Tibial nerve (tissue), 4 donors: ENCODE measurements around the gene ATP5F1D. TPM values are rescaled to one million over a fixed set of nuclear protein-coding genes. Genes with fewer than 3 reads are reported as not detected.

Experiments
- DNase-seq, 2 donors: peaks; one replicate each; pipeline ENCODE4 v3.0.0-alpha.2; 2019; ENCODE audit warnings: low spot score in 2 of 2
- H3K27ac ChIP-seq, 4 donors: fragments of 200-600 bp; sonication (generic) in 3 of 4; one replicate each; pipeline ENCODE4 v1.5.1; 2017 to 2019; ENCODE audit warnings: mild to moderate bottlenecking in 1 of 4
- H3K27me3 ChIP-seq, 2 donors: fragments of 200-600 bp; sonication (generic) in 1 of 2; one replicate each; pipeline versions ENCODE4 v1.5.1 to v1.6.0; 2017 to 2019
- H3K36me3 ChIP-seq, 3 donors: fragments of 200-600 bp; sonication (generic); one replicate each; pipeline ENCODE4 v1.5.1; 2018 to 2019
- H3K4me1 ChIP-seq, 4 donors: fragments of 200-600 bp; sonication (generic) in 3 of 4; one replicate each; pipeline ENCODE4 v1.5.1; 2017 to 2019
- H3K4me3 ChIP-seq, 4 donors: fragments of 200-600 bp; sonication (generic) in 3 of 4; one replicate each; pipeline ENCODE4 v1.5.1; 2017 to 2019; ENCODE audit warnings: mild to moderate bottlenecking in 1 of 4, moderate library complexity in 1 of 4
- H3K9me3 ChIP-seq, 4 donors: fragments of 200-600 bp; sonication (generic) in 3 of 4; one replicate each; pipeline ENCODE4 v1.5.1; 2017 to 2019
- CTCF ChIP-seq, 5 experiments: fragments of 200-600 bp in 3 of 5; fragments of 450-650 bp in 2 of 5; sonication (generic) in 3 of 5; IDR thresholded peaks; one replicate each; pipeline ENCODE4 v1.5.1; 2016 to 2019; ENCODE audit warnings: antibody characterized with exemption in 5 of 5, mild to moderate bottlenecking in 3 of 5, moderate library complexity in 2 of 5
- EP300 ChIP-seq, 2 donors: sonication (generic); formaldehyde crosslinking; IDR thresholded peaks; one replicate each; pipeline ENCODE4 v1.6.1; 2017; ENCODE audit warnings: antibody characterized with exemption in 2 of 2, mild to moderate bottlenecking in 1 of 2
- POLR2A ChIP-seq, 2 donors: fragments of 450-650 bp; IDR thresholded peaks; one replicate each; pipeline ENCODE4 v1.6.1; 2017; ENCODE audit warnings: antibody characterized with exemption in 2 of 2, mild to moderate bottlenecking in 2 of 2, moderate library complexity in 2 of 2
- WGBS, 2 donors: methylation state at CpG; one replicate each; pipeline ENCODE4 v1.1.5; 2018; 5-methylcytosine and 5-hydroxymethylcytosine counted together
- total RNA-seq, 4 donors: library from RNA; depleted of rRNA; stranded (reverse); fragments of >200 nt; gene quantifications; one replicate each; pipeline ENCODE4 v1.1.0, GENCODE V29; 2016

The ATP5F1D gene
- total RNA-seq, 4 donors from 2014 or later: 67.5 to 140 (median 127) TPM

- TF ChIP-seq EP300 (IDR thresholded peaks at IDR 0.05) (no peak), CTCF (IDR thresholded peaks at IDR 0.05) (no peak), POLR2A (IDR thresholded peaks at IDR 0.05) (no peak)
- WGBS, 2 donors: 88 to 93% methylated on average over 30 to 34 of the region's 45 CpGs
- Histone ChIP-seq H3K36me3 (peaks cover 0 to 13% (median 0%) of the 10 kb centered on the region in 3 donors), H3K4me1 (peaks cover 0 to 51% (median 22%) of the 10 kb centered on the region in 4 donors), H3K27me3 (no peaks in the 10 kb centered on the region), H3K27ac (no peak overlapping the region), H3K9me3 (no peaks in the 10 kb centered on the region), H3K4me3 (no peak overlapping the region)
- DNase-seq: no peak
Measured at GRCh38 chr19:1234051-1234954, 7.2 kb upstream of the ATP5F1D start.

DNA sequence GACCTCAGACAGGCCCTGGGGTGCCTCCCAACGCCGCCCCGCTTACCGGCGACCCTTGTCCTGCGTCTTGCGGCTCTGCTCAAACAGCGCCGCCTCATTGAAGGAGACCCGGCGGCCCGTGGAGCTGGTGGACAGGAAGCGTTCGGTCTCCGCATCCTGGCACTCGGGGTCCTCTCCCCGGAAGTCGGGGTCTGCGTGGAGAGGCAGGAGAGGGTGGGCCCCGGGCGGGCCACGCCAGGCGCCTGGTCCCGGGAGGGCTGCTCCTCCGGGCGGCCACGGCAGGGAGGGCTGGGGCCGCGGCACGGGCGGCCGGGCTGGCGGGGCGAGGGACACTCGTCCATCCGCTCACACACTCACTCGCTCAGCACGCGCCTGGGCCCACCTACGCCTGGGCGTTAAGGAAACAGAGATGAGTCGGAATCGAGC is 6.6 kb upstream of the ATP5F1D start:
- no peak for DNase-seq
- peaks cover 0 to 57% (median 24%) of the 10 kb centered on the region in 4 donors for H3K4me1 ChIP-seq
- H3K27ac ChIP-seq: no peak overlapping the region
- H3K4me3 ChIP-seq: no peak overlapping the region
- no peaks in the 10 kb centered on the region for H3K27me3 ChIP-seq
- no peaks in the 10 kb centered on the region for H3K9me3 ChIP-seq
- peaks cover 0 to 13% (median 0%) of the 10 kb centered on the region in 3 donors for H3K36me3 ChIP-seq
- TF ChIP-seq POLR2A (IDR thresholded peaks at IDR 0.05) (no peak), EP300 (IDR thresholded peaks at IDR 0.05) (no peak), CTCF (IDR thresholded peaks at IDR 0.05) (no peak)
- 92 to 93% methylated on average over 38 to 42 of the region's 43 CpGs for WGBS, 2 donors

- 73 to 74% methylated on average over 22 to 37 of the region's 39 CpGs for WGBS, 2 donors
- peaks cover 3 to 66% (median 30%) of the 10 kb centered on the region in 4 donors for H3K4me1 ChIP-seq
- H3K4me3 ChIP-seq: no peak overlapping the region
- TF ChIP-seq CTCF (IDR thresholded peaks at IDR 0.05) (no peak), EP300 (IDR thresholded peaks at IDR 0.05) (no peak), POLR2A (IDR thresholded peaks at IDR 0.05) (no peak)
- H3K36me3 ChIP-seq: peaks cover 0 to 13% (median 0%) of the 10 kb centered on the region in 3 donors
- no peaks in the 10 kb centered on the region for H3K27me3 ChIP-seq
- no peak for DNase-seq
- H3K27ac ChIP-seq: peak overlapping the region in 1 of 4 donors; percentile 93
- no peaks in the 10 kb centered on the region for H3K9me3 ChIP-seq
Measured at GRCh38 chr19:1235625-1236538, 5.7 kb upstream of the ATP5F1D start.

DNA sequence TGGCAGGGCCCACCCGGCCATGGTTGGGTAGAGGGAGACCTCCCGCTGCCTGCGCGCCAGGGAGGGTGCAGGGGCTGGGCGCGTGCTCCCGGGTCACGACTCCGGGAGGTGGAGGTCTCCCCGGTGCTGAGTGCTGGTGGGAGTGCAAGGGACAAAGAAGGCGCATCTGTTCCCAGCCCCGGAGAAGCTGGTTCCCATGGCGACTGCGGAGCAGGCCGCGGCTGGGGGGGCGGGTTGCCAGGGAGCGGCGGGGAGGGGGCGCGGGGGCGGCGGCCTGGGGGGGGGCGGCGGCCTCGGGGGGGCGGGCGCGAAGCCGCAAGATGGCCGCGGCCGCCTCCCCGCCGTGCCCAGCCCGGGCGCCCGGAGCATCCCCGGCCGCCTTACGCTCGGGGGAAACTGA is 5.0 kb upstream of the ATP5F1D start:
- H3K27ac ChIP-seq: peak overlapping the region; percentile 56 to 93 (median 74)
- peak overlapping the region; percentile 40 to 67 (median 54) for H3K4me3 ChIP-seq
- H3K9me3 ChIP-seq: no peaks in the 10 kb centered on the region
- TF ChIP-seq POLR2A (IDR thresholded peaks at IDR 0.05) (no peak), CTCF (IDR thresholded peaks at IDR 0.05) (no peak), EP300 (IDR thresholded peaks at IDR 0.05) (no peak)
- 10 to 20% methylated on average over 2 to 27 of the region's 42 CpGs for WGBS, 2 donors
- H3K36me3 ChIP-seq: peaks cover 0 to 13% (median 0%) of the 10 kb centered on the region in 3 donors
- peaks cover 5 to 72% (median 36%) of the 10 kb centered on the region in 4 donors for H3K4me1 ChIP-seq
- no peak for DNase-seq
- no peaks in the 10 kb centered on the region for H3K27me3 ChIP-seq
